CD14-positive monocyte (primary cell): ENCODE results near the gene WNT7B. TPM values are rescaled to one million over a fixed set of nuclear protein-coding genes. Genes with fewer than 3 reads are reported as not detected.

Experiments
- DNase-seq, 3 donors: peaks; one replicate each; pipeline ENCODE4 v3.0.0-alpha.2; 2011 to 2022
- H2AFZ ChIP-seq: 2 replicates; pipeline ENCODE4 v1.6.0; 2012; ENCODE audit warnings: mild to moderate bottlenecking, low read depth, low read length, inconsistent platforms; ENCODE audit not compliant: insufficient read depth, poor library complexity, severe bottlenecking
- H3K27ac ChIP-seq, 2 donors: 1 replicate in 1 of 2; 2 replicates in 1 of 2; pipeline ENCODE4 v1.5.1; 2012 to 2013; ENCODE audit warnings: low read length in 2 of 2, control low read depth in 1 of 2, inconsistent platforms in 1 of 2, low read depth in 1 of 2, mild to moderate bottlenecking in 1 of 2
- H3K27me3 ChIP-seq, 2 donors: one replicate each; pipeline versions ENCODE4 v1.6.0 to v1.6.1; 2011 to 2013; ENCODE audit warnings: low read length in 2 of 2; ENCODE audit not compliant: control insufficient read depth in 2 of 2, insufficient read depth in 2 of 2
- H3K36me3 ChIP-seq, 2 donors: replicated peaks in 1 of 2; 1 replicate in 1 of 2; 2 replicates in 1 of 2; pipeline versions ENCODE4 v1.5.1 to v1.6.1; 2012 to 2013; ENCODE audit warnings: low read length in 2 of 2, control low read depth in 1 of 2, inconsistent platforms in 1 of 2, mild to moderate bottlenecking in 1 of 2; ENCODE audit not compliant: insufficient read depth in 2 of 2, control insufficient read depth in 1 of 2
- H3K4me1 ChIP-seq, 2 donors: 1 replicate in 1 of 2; 2 replicates in 1 of 2; pipeline versions ENCODE4 v1.5.1 to v1.6.1; 2012 to 2013; ENCODE audit warnings: low read length in 2 of 2, control low read depth in 1 of 2, inconsistent platforms in 1 of 2, mild to moderate bottlenecking in 1 of 2, moderate library complexity in 1 of 2; ENCODE audit not compliant: insufficient read depth in 2 of 2, control insufficient read depth in 1 of 2
- H3K4me2 ChIP-seq: replicated peaks from 2 replicates; pipeline ENCODE3; 2012; ENCODE audit warnings: low read length, moderate library complexity, mild to moderate bottlenecking; ENCODE audit not compliant: poor library complexity, severe bottlenecking; ENCODE audit errors: extremely low read depth
- H3K4me3 ChIP-seq, 3 experiments: fragments of 200-600 bp in 1 of 3; sonication (generic) in 1 of 3; replicated peaks in 1 of 3; 1 replicate in 2 of 3; 2 replicates in 1 of 3; pipeline ENCODE4 v1.5.1; 2011 to 2013; ENCODE audit warnings: low read length in 3 of 3, mild to moderate bottlenecking in 3 of 3, control low read depth in 2 of 3, low read depth in 2 of 3, inconsistent platforms in 1 of 3, moderate library complexity in 1 of 3
- H3K79me2 ChIP-seq: 2 replicates; pipeline ENCODE4 v1.6.0; 2012; ENCODE audit warnings: mild to moderate bottlenecking, control low read depth, inconsistent platforms, low read length, moderate library complexity; ENCODE audit not compliant: insufficient read depth
- H3K9ac ChIP-seq: 2 replicates; pipeline ENCODE4 v1.6.0; 2017; ENCODE audit warnings: low read length, mild to moderate bottlenecking; ENCODE audit not compliant: insufficient read depth, poor library complexity, severe bottlenecking
- H3K9me3 ChIP-seq, 2 donors: replicated peaks in 1 of 2; 1 replicate in 1 of 2; 2 replicates in 1 of 2; pipeline versions ENCODE4 v1.5.1 to v1.6.1; 2012 to 2013; ENCODE audit warnings: low read length in 2 of 2, control low read depth in 1 of 2; ENCODE audit not compliant: control insufficient read depth in 1 of 2, insufficient read depth in 1 of 2
- H4K20me1 ChIP-seq: 2 replicates; pipeline ENCODE4 v1.6.0; 2012; ENCODE audit warnings: mild to moderate bottlenecking, low read length, control low read depth, moderate library complexity; ENCODE audit not compliant: insufficient read depth
- H3K27ac Mint-ChIP-seq, 7 donors: one replicate each; pipeline ENCODE4 v1.8.0; 2020; ENCODE audit warnings: mild to moderate bottlenecking in 7 of 7, mixed read lengths in 7 of 7, moderate library complexity in 6 of 7, inconsistent platforms in 2 of 7
- H3K27me3 Mint-ChIP-seq, 3 donors: one replicate each; pipeline ENCODE4 v1.8.0; 2021 to 2022; ENCODE audit warnings: low read depth in 3 of 3, mild to moderate bottlenecking in 3 of 3, mixed read lengths in 3 of 3, moderate library complexity in 3 of 3, inconsistent platforms in 1 of 3
- H3K36me3 Mint-ChIP-seq, 2 donors: one replicate each; pipeline ENCODE4 v1.8.0; 2020; ENCODE audit warnings: mixed read lengths in 2 of 2, inconsistent platforms in 1 of 2, mild to moderate bottlenecking in 1 of 2
- H3K4me1 Mint-ChIP-seq: one replicate; pipeline ENCODE4 v1.8.0; 2020; ENCODE audit warnings: mild to moderate bottlenecking, mixed read lengths
- H3K4me3 Mint-ChIP-seq, 2 donors: one replicate each; pipeline ENCODE4 v1.8.0; 2020; ENCODE audit warnings: mild to moderate bottlenecking in 2 of 2, mixed read lengths in 2 of 2, moderate library complexity in 1 of 2
- H3K9me3 Mint-ChIP-seq, 7 donors: one replicate each; pipeline ENCODE4 v1.8.0; 2020 to 2022; ENCODE audit warnings: mixed read lengths in 7 of 7, mild to moderate bottlenecking in 6 of 7, moderate library complexity in 6 of 7, inconsistent platforms in 2 of 7
- WGBS: methylation state at CpG from one replicate; pipeline ENCODE4 v1.1.5; 2013; ENCODE audit warnings: missing lambda C conversion rate; ENCODE audit not compliant: insufficient coverage; 5-methylcytosine and 5-hydroxymethylcytosine counted together
- intact Hi-C, 2 donors: fragments of 100-400 bp; cut with micrococcal nuclease; formaldehyde crosslinking; loops; one replicate each; pipeline versions ENCODE4 v1.15.0 to v1.15.1; 2023
- polyA plus RNA-seq, 3 donors: library from polyadenylated mRNA; depleted of rRNA in 1 of 3; unstranded in 2 of 3; stranded (reverse) in 1 of 3; fragments of 300-500 nt in 2 of 3; fragments of >200 nt in 1 of 3; fragmentation: Illumina TruSeq in 2 of 3; gene quantifications; 1 replicate in 2 of 3; 2 replicates in 1 of 3; pipeline ENCODE4 v1.2.3, GENCODE V29; 2012 to 2021
- TF ChIP-seq, protein P1 (sequence below): fragments of 200-600 bp; IDR thresholded peaks from one replicate; pipeline ENCODE4 v1.8.0; 2022; ENCODE audit warnings: antibody characterized with exemption, mild to moderate bottlenecking

Gene WNT7B
- polyA plus RNA-seq, 3 donors, result not detected

DNA sequence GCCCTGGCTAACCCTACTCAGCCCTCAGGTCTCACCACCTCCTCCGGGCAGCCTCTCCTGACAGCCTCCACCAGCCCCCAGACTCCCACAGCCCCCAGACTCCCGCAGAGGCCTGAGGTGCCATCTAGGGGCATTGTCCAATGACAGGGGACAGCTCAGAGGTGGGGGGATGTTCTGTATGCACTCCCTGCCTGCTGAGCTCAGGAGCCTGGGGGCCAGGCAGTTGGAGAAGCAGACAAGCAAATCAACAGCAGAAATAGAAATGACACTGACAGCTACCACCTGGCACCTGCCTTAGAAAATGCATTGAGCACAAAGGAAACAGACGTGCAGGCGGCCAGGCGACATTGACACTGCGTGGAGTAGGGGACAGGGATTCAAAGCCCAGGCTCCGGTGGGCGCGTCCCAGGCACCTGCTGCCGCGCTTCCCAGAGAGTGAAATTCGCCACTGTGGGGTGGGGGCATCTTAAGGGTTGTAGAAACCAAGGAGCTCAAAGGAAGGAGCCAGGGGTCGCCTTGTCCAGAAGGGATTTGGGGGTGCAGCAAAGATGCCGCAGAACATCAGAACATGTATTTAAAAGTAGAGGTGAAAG is 22.5 kb upstream of the WNT7B start:
- H3K27ac Mint-ChIP-seq, result peak overlapping the region in 2 of 7 donors; percentile 36 to 98
- no peaks in the 10 kb centered on the region for H3K79me2 ChIP-seq
- intact Hi-C loops, result loop anchor here (5.0 to 10.0 kb wide), 4 partner anchors 38 to 295 kb away; partner anchors contain the start of gene GTSE1 (in 2 of the 2)

GRCh38 chr22:45998638-45999378 is 21.8 kb upstream of the WNT7B start:
- no peaks in the 10 kb centered on the region for H3K36me3 Mint-ChIP-seq
- intact Hi-C loops, result loop anchor here (5.0 to 10.0 kb wide), 4 partner anchors 38 to 296 kb away; partner anchors contain the start of gene GTSE1 (in 2 of the 2)
- Histone ChIP-seq H3K79me2 (no peaks in the 10 kb centered on the region), H3K4me1 (peaks cover 65 to 66% of the 10 kb centered on the region in 2 donors), H4K20me1 (no peaks in the 10 kb centered on the region), H3K27me3 (no peaks in the 10 kb centered on the region), H3K4me2 (no peak overlapping the region), H3K9me3 (no peaks in the 10 kb centered on the region), H3K9ac (no peak overlapping the region), H3K36me3 (no peaks in the 10 kb centered on the region), H3K4me3 (peak overlapping the region in 1 of 3 experiments; percentile 68), H3K27ac (peak overlapping the region; percentile 94 to 98), H2AFZ (no peak overlapping the region)
- DNase-seq, result no peak
- 96% methylated on average over 10 of the region's 13 CpGs for WGBS
- TF ChIP-seq, protein P1, sequence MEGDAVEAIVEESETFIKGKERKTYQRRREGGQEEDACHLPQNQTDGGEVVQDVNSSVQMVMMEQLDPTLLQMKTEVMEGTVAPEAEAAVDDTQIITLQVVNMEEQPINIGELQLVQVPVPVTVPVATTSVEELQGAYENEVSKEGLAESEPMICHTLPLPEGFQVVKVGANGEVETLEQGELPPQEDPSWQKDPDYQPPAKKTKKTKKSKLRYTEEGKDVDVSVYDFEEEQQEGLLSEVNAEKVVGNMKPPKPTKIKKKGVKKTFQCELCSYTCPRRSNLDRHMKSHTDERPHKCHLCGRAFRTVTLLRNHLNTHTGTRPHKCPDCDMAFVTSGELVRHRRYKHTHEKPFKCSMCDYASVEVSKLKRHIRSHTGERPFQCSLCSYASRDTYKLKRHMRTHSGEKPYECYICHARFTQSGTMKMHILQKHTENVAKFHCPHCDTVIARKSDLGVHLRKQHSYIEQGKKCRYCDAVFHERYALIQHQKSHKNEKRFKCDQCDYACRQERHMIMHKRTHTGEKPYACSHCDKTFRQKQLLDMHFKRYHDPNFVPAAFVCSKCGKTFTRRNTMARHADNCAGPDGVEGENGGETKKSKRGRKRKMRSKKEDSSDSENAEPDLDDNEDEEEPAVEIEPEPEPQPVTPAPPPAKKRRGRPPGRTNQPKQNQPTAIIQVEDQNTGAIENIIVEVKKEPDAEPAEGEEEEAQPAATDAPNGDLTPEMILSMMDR, result no peak
- peaks cover 76% of the 10 kb centered on the region for H3K4me1 Mint-ChIP-seq
- peaks cover 0 to 6% (median 0%) of the 10 kb centered on the region in 7 donors for H3K9me3 Mint-ChIP-seq
- peak overlapping the region in 1 of 2 donors; percentile 35 for H3K4me3 Mint-ChIP-seq
- H3K27me3 Mint-ChIP-seq, result peaks cover 0 to 2% (median 0%) of the 10 kb centered on the region in 3 donors
- H3K27ac Mint-ChIP-seq, result peak overlapping the region in 6 of 7 donors; percentile 63 to 99 (median 98)

More for the DNA sequence above, 22.5 kb upstream of the WNT7B start:
- Histone ChIP-seq H2AFZ (no peak overlapping the region), H3K27ac (no peak overlapping the region), H3K4me1 (peaks cover 64 to 67% of the 10 kb centered on the region in 2 donors), H3K27me3 (no peaks in the 10 kb centered on the region), H3K9ac (no peak overlapping the region), H3K4me2 (no peak overlapping the region), H3K36me3 (no peaks in the 10 kb centered on the region), H3K4me3 (no peak overlapping the region), H4K20me1 (no peaks in the 10 kb centered on the region), H3K9me3 (no peaks in the 10 kb centered on the region)
- no peak overlapping the region for H3K4me3 Mint-ChIP-seq
- H3K9me3 Mint-ChIP-seq, result peaks cover 0 to under 1% (median 0%) of the 10 kb centered on the region in 7 donors
- DNase-seq, result no peak
- peaks cover 76% of the 10 kb centered on the region for H3K4me1 Mint-ChIP-seq
- WGBS, result 99% methylated on average over 8 of the region's 14 CpGs
- TF ChIP-seq, protein P1, result no peak
- peaks cover 0 to 2% (median 1%) of the 10 kb centered on the region in 3 donors for H3K27me3 Mint-ChIP-seq
- no peaks in the 10 kb centered on the region for H3K36me3 Mint-ChIP-seq
